Right lung (tissue), 5 donors: Measurements from ENCODE around the gene ZBTB6. TPM values are rescaled to one million over a fixed set of nuclear protein-coding genes. Genes with fewer than 3 reads are reported as not detected.

Source experiments
- polyA plus RNA-seq, 5 donors: library from polyadenylated mRNA; unstranded; fragments of 120-200 nt; gene quantifications; one replicate each; pipeline versions ENCODE4 v1.2.1 to v1.2.3, GENCODE V29; 2013; ENCODE audit warnings: inconsistent platforms in 1 of 5, low replicate concordance in 1 of 5; ENCODE audit not compliant: insufficient read length in 5 of 5, insufficient read depth in 1 of 5

The ZBTB6 gene
- polyA plus RNA-seq, 5 donors = 11.6 to 19.2 (median 13.8) TPM

Other genes starting within 250 kb of the ZBTB6 start
- not detected for gene OR1L3, start 238.2 kb downstream of the ZBTB6 start, polyA plus RNA-seq
- not detected for gene OR1L4, start 189.3 kb downstream of the ZBTB6 start, polyA plus RNA-seq
- not detected for gene OR1L6, start 171.0 kb downstream of the ZBTB6 start, polyA plus RNA-seq
- gene OR5C1, start 124.4 kb downstream of the ZBTB6 start, polyA plus RNA-seq = not detected
- not detected for gene OR1K1, start 113.2 kb downstream of the ZBTB6 start, polyA plus RNA-seq
- gene PDCL, start 84.7 kb downstream of the ZBTB6 start, polyA plus RNA-seq = 10 to 100 TPM; 35.9 to 48.6 (median 40.2) TPM
- 10 to 100 TPM; 27.6 to 44.1 (median 41.7) TPM for gene RC3H2, start 8.0 kb downstream of the ZBTB6 start, polyA plus RNA-seq
- gene ZBTB26, start 18.2 kb upstream of the ZBTB6 start, polyA plus RNA-seq = 10 to 100 TPM; 14.5 to 23.5 (median 20.3) TPM
- 10 to 100 TPM; 58.5 to 89.0 (median 77.3) TPM for gene RABGAP1, start 27.7 kb upstream of the ZBTB6 start, polyA plus RNA-seq
- gene GPR21, start 120.3 kb upstream of the ZBTB6 start, polyA plus RNA-seq = under 1 TPM in 4 of 5 donors, not detected in 1; 0.15 to 0.71 (median 0.36) TPM